ENCODE results near the gene FOLR1.

The FOLR1 gene

DNA sequence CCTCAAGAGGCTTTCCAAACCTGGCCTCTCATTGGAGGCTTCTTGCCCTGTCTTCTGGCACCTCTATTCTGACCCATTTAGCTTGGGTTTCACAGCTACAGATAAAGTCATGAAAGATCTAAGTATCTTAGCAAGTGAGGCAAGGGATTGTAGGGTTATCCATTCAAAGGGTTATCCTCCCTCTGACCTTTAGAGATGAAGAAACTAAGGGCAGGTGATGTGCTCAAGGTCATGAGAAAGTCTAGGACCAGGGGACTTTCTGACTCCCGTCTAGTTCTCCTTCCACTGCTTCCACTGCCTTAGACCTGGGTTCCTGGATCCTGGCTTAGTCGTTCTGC is 44.8 kb downstream of the FOLR1 start:
- no peak overlapping the region for H3K4me3 ChIP-seq (ENCODE audit: low read depth, low read length)
- in situ Hi-C loops (cut with HindIII; ENCODE audit: low sequenced_read_pairs): no loop called here
- TF ChIP-seq, protein P1, sequence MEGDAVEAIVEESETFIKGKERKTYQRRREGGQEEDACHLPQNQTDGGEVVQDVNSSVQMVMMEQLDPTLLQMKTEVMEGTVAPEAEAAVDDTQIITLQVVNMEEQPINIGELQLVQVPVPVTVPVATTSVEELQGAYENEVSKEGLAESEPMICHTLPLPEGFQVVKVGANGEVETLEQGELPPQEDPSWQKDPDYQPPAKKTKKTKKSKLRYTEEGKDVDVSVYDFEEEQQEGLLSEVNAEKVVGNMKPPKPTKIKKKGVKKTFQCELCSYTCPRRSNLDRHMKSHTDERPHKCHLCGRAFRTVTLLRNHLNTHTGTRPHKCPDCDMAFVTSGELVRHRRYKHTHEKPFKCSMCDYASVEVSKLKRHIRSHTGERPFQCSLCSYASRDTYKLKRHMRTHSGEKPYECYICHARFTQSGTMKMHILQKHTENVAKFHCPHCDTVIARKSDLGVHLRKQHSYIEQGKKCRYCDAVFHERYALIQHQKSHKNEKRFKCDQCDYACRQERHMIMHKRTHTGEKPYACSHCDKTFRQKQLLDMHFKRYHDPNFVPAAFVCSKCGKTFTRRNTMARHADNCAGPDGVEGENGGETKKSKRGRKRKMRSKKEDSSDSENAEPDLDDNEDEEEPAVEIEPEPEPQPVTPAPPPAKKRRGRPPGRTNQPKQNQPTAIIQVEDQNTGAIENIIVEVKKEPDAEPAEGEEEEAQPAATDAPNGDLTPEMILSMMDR (IDR thresholded peaks at IDR 0.05; ENCODE audit: low read depth, low read length): no peak
- no peak for DNase-seq (ENCODE audit: low read depth, low spot score)

DNA sequence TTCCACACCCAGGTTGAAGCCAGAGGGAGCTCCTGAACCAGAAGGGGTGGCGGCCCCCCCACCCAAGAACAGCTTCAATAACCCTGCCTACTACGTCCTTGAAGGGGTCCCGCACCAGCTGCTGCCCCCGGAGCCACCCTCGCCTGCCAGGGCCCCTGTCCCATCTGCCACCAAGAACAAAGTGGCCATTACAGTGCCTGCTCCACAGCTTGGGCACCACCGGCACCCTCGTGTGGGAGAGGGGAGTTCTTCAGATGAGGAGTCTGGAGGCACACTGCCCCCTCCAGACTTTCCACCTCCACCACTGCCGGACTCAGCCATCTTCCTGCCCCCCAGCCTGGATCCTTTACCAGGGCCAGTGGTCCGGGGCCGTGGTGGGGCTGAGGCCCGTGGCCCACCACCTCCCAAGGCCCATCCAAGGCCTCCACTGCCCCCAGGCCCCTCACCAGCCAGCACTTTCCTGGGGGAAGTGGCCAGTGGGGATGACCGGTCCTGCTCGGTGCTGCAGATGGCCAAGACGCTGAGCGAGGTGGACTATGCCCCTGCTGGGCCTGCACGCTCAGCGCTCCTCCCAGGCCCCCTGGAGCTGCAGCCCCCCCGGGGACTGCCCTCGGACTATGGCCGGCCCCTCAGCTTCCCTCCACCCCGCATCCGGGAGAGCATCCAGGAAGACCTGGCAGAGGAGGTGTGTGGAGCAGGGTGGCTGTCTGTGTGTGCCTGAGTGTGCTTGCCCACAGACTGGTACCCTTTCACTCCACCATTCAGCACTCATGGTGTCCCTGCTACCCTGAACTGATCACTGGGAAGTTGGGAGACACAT is 45.4 kb downstream of the FOLR1 start:
- in situ Hi-C loops (cut with HindIII; ENCODE audit: low sequenced_read_pairs): no loop called here
- no peak overlapping the region for H3K4me3 ChIP-seq (ENCODE audit: low read depth, low read length)
- no peak for DNase-seq (ENCODE audit: low read depth, low spot score)
- TF ChIP-seq, protein P1 (IDR thresholded peaks at IDR 0.05; ENCODE audit: low read depth, low read length): no peak

DNA sequence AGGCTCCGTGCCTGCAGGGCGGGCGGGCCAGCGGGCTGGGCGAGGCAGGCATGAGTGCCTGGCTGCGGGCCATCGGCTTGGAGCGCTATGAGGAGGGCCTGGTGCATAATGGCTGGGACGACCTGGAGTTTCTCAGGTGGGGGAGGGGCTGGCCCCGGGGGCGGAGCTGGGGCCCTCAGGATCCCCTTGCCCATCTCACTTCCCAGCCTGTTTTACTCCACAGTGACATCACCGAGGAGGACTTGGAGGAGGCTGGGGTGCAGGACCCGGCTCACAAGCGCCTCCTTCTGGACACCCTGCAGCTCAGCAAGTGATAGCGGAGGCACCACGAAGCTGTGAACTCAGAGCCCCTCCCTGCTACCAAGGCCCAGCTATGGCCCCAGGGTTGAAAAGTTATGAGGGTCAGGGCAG is 46.1 kb downstream of the FOLR1 start:
- in situ Hi-C loops (cut with HindIII; ENCODE audit: low sequenced_read_pairs): no loop called here
- peak; percentile 67 for DNase-seq (ENCODE audit: low read depth, low spot score)
- H3K4me3 ChIP-seq (ENCODE audit: low read depth, low read length): no peak overlapping the region
- TF ChIP-seq, protein P1 (IDR thresholded peaks at IDR 0.05; ENCODE audit: low read depth, low read length): peak; percentile 87

DNA sequence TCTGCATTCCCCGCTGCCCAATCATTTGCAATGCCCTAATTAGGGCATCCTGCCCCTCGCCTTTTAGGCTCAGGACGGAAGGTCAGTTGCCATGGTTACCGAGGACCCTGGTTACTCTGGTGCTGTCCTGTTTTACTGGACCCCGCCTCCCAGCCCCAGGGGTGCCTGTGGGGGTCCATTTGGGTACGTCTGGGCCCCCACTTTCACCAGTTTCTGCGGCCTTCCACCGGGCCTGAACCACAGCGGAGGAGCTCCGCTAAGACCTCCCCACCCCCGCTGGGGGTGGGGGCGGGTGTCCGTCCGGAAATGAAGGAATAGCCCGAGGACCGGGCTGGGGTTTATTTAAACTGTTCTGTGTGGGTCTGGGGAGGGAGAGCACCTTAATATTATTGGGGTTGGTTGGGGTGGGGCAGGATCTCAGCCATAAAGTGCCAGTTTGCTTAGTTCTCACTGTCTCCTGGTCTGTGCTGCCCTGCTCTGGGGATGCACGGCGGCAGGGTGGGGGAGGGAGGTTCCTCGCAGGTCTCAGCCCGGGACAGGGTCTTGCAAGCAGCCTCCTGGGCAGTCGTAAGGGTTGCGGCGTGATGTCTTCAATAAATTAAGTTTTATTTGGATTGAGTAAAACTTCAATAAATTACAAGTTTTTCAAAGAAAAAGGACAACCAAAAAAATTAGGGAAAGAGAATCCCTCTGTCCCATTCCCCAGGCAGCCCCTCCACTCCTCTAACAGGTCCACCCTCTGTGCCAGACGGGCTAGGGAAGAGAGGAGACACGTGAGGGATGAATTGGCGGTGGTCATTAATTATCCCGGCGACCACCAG is 46.8 kb downstream of the FOLR1 start:
- H3K4me3 ChIP-seq (ENCODE audit: low read depth, low read length): no peak overlapping the region
- DNase-seq (ENCODE audit: low read depth, low spot score): no peak
- TF ChIP-seq, protein P1 (IDR thresholded peaks at IDR 0.05; ENCODE audit: low read depth, low read length): no peak
- in situ Hi-C loops (cut with HindIII; ENCODE audit: low sequenced_read_pairs): no loop called here

DNA sequence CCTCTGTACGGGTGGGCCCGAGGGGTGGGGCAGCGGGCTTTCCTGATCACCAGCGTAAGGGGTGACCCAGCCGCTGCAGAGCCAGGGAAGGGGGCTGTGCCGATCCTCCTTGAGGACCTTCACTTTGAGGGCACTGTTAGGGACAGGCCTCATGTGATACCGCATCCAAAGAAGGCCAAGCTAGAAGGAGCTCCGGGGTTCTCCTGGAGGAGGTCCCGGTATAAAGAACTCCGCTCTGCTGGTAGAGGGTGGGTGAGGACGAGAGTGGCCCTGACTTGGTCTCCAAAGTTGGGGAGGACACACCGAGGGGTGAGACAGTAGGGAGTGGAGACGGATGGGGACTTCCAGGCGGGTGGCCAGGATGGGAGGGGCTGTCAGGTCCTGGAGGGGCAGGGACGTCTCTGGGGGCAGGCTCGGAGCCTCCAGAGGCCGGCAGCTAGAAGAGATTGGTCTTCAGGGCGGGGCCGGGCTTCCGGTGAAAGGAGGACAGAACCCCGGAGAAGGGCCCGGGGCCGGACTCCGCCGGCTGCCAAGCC is 47.4 kb downstream of the FOLR1 start:
- peak; percentile 37 for DNase-seq (ENCODE audit: low read depth, low spot score)
- in situ Hi-C loops (cut with HindIII; ENCODE audit: low sequenced_read_pairs): no loop called here
- H3K4me3 ChIP-seq (ENCODE audit: low read depth, low read length): peak overlapping the region; percentile 15
- TF ChIP-seq, protein P1 (IDR thresholded peaks at IDR 0.05; ENCODE audit: low read depth, low read length): no peak

DNA sequence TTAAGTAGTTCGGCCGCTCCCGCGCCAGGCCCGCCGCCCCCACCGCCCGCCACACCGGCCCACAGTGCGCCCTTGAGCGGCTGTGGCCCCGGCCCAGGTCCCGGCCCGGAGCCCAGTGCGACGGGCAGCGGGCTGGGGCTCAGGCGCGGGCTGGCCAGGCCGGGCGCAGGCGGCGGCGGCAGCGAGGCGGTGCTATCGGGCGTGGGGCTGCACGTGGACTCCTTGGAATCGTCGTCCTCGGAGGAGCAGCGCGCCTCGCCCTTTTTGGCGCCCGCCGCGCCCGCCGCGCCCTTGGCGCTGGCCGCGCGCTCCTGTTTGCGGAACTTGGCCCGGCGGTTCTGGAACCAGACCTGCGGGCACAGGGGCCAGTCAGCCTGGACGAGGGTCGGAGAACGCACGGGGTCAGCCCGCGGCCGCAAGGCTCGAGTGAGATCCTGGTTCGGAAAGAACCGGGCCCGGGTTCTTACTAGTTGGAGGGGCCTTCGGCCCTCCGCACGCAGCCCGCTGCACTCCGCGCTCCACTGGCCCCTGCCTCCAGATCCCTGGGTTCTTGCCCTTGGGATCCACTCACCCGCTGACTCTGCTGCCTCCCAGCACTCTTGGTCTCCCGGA is 48.0 kb downstream of the FOLR1 start:
- in situ Hi-C loops (cut with HindIII; ENCODE audit: low sequenced_read_pairs): no loop called here
- DNase-seq (ENCODE audit: low read depth, low spot score): no peak
- no peak overlapping the region for H3K4me3 ChIP-seq (ENCODE audit: low read depth, low read length)
- TF ChIP-seq, protein P1 (IDR thresholded peaks at IDR 0.05; ENCODE audit: low read depth, low read length): no peak
